Right ventricle myocardium inferior (tissue), 1 donor: ENCODE measurements around the gene CLDN19. TPM values are rescaled to one million over a fixed set of nuclear protein-coding genes. Genes with fewer than 3 reads are reported as not detected.

Experiments used
- total RNA-seq: library from RNA; stranded (reverse); fragmentation: NEBNext Ultra II Directional; extraction: Animal tissue kit (Norgen Biotek cat#: 25700); gene quantifications from one replicate; pipeline ENCODE4 v1.2.1, GENCODE V29; 2021
- donor health status: DM: no; HTN: yes; CAD: no; lungs with severe emphysema.

CLDN19 gene
- total RNA-seq, 1 donor from 2014 or later: not detected

Other genes with a start within 250 kb of the CLDN19 start
- 20.1 TPM for gene PPIH, start 81.8 kb downstream of the CLDN19 start, total RNA-seq
- 856 TPM for gene YBX1, start 57.8 kb downstream of the CLDN19 start, total RNA-seq
- gene P3H1, start 26.8 kb upstream of the CLDN19 start, total RNA-seq: 9.3 TPM
- 8.7 TPM for gene C1orf50, start 27.0 kb upstream of the CLDN19 start, total RNA-seq
- not detected for gene TMEM269, start 44.8 kb upstream of the CLDN19 start, total RNA-seq
- 2.7 TPM for gene ERMAP, start 76.9 kb upstream of the CLDN19 start, total RNA-seq
- 15.3 TPM for gene SVBP, start 77.2 kb upstream of the CLDN19 start, total RNA-seq
- gene ZNF691, start 106.4 kb upstream of the CLDN19 start, total RNA-seq: 7.7 TPM
- gene SLC2A1, start 218.6 kb upstream of the CLDN19 start, total RNA-seq: 46.4 TPM